Transverse colon (tissue), 4 donors: ENCODE results near the gene TARS3. TPM values are rescaled to one million over a fixed set of nuclear protein-coding genes. Genes with fewer than 3 reads are reported as not detected.
"Not testable (repeated sequence)": the region's sequence is repeated elsewhere in the genome, so short reads cannot be mapped to it uniquely, and the experiment has no call there.

ENCODE experiments used
- DNase-seq: peaks from one replicate; pipeline ENCODE4 v3.0.0-alpha.2; 2019
- H3K27ac ChIP-seq, 4 donors: fragments of 200-600 bp; sonication (generic); 2 replicates each; pipeline ENCODE4 v1.5.1; 2016 to 2018; ENCODE audit warnings: inconsistent platforms in 4 of 4
- H3K27me3 ChIP-seq: fragments of 200-600 bp; sonication (generic); 2 replicates; pipeline ENCODE4 v1.5.1; 2017; ENCODE audit warnings: inconsistent platforms
- H3K36me3 ChIP-seq, 4 donors: fragments of 200-600 bp; sonication (generic); 2 replicates each; pipeline ENCODE4 v1.5.1; 2017 to 2019; ENCODE audit warnings: inconsistent platforms in 4 of 4
- H3K4me1 ChIP-seq, 4 donors: fragments of 200-600 bp; sonication (generic); 2 replicates each; pipeline ENCODE4 v1.5.1; 2017 to 2020; ENCODE audit warnings: inconsistent platforms in 4 of 4
- H3K4me3 ChIP-seq, 4 donors: fragments of 200-600 bp; sonication (generic); 1 replicate in 1 of 4; 2 replicates in 3 of 4; pipeline versions ENCODE4 v1.5.1 to v1.6.1; 2017 to 2019; ENCODE audit warnings: inconsistent platforms in 4 of 4
- H3K9me3 ChIP-seq, 2 donors: fragments of 200-600 bp; sonication (generic); 2 replicates each; pipeline ENCODE4 v1.5.1; 2017 to 2019; ENCODE audit warnings: inconsistent platforms in 2 of 2
- CTCF ChIP-seq, 5 experiments: fragments of 200-600 bp in 3 of 5; fragments of 450-650 bp in 2 of 5; sonication (generic) in 3 of 5; IDR thresholded peaks; 1 replicate in 2 of 5; 2 replicates in 3 of 5; pipeline ENCODE4 v1.5.1; 2016 to 2017; ENCODE audit warnings: antibody characterized with exemption in 5 of 5, inconsistent platforms in 3 of 5, mild to moderate bottlenecking in 2 of 5, moderate library complexity in 1 of 5
- EP300 ChIP-seq: sonication (generic); formaldehyde crosslinking; IDR thresholded peaks from one replicate; pipeline ENCODE4 v1.6.1; 2017; ENCODE audit warnings: antibody characterized with exemption, low read depth
- POLR2A ChIP-seq: fragments of 450-650 bp; IDR thresholded peaks from one replicate; pipeline ENCODE4 v1.6.1; 2016; ENCODE audit warnings: antibody characterized with exemption, mild to moderate bottlenecking, moderate library complexity
- POLR2AphosphoS5 ChIP-seq, 3 donors: sonication (generic); formaldehyde crosslinking; IDR thresholded peaks; one replicate each; pipeline ENCODE4 v1.6.1; 2016; ENCODE audit warnings: antibody characterized with exemption in 3 of 3
- WGBS, 2 donors: methylation state at CpG; one replicate each; pipeline ENCODE4 v1.1.5; 2018; ENCODE audit warnings: low coverage in 1 of 2; 5-methylcytosine and 5-hydroxymethylcytosine counted together
- in situ Hi-C, 4 donors: fragments of 200-750 bp; cut with MboI; loops; one replicate each; pipeline versions ENCODE4 v1.15.0 to v1.15.1; 2017; ENCODE audit warnings: low sequenced_read_pairs in 3 of 4, low pct_ligation_motif_present in 1 of 4, low pct_unique_long_range_greater_than_20kb in 1 of 4
- intact Hi-C: fragments of 100-400 bp; cut with DNase I; formaldehyde crosslinking; loops from one replicate; pipeline ENCODE4 v1.15.1; 2023; ENCODE audit warnings: low total_unique reads
- total RNA-seq, 4 donors: library from RNA; depleted of rRNA; stranded (reverse); fragments of >200 nt; gene quantifications; one replicate each; pipeline ENCODE4 v1.1.0, GENCODE V29; 2016

The TARS3 gene
- 10 to 100 TPM; 11.7 to 55.7 (median 15.0) TPM for total RNA-seq

DNA sequence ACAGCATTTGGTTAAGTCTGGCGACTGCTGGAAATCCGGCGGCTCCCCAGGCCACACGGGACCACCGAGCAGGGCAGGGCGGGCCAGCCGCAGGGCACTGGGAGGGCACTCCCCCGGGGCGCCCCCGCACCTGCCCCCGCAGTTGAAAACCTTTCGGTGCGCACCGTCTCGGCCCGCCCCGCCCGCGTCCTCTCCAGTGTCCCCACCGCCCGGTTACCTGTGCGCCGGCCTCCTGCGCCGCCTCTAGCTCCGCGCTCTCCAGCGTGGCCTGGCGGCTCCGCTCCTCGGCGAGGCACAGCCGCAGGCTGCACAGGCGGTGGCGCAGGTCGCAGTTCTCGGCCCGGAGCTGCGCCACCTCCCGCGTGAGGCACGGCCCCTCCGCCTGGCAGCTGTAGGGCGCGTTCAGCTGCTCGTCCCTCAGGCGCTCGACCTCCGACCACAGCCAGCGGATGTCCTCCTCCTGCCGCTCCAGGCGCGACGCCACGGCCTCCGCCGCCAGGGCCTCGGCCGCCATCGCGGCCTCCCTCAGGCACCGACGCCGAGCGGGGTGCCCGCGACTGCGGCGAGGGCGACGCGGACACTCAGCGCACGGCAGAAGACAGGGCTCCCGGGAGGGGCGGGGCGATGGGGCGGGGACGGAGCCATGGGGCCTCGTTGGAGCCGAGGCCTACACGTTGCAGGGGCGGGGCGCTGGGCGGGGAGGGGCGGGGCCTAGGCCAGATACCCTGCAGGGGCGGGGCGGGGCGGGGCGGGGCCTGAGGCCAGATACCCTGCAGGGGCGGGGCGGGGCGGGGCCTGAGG, at the start of gene TARS3:
TSS of gene TARS3 (minus strand) at position 600 of the 801 bp plus-strand sequence. CDS start at position 514, 86 bp downstream.
- peak within 1 kb of the TSS; percentile 91 to 98 (median 95) for H3K27ac ChIP-seq
- H3K9me3 ChIP-seq: no peaks in the 10 kb centered on the region
- WGBS, 2 donors: 0% methylated on average over 1 to 54 of the region's 93 CpGs
- in situ Hi-C loops (no loop called here), intact Hi-C loops (no loop called here)
- H3K4me3 ChIP-seq: peak within 1 kb of the TSS; percentile 43 to 89 (median 86)
- peaks cover 0 to 28% (median 12%) of the 10 kb centered on the region in 4 donors for H3K36me3 ChIP-seq
- TF ChIP-seq POLR2AphosphoS5 (IDR thresholded peaks at IDR 0.05) (peak; percentile 83 to 95 (median 95)), POLR2A (peak; percentile 92), EP300 (no peak), CTCF (IDR thresholded peaks at IDR 0.05) (peak in 3 of 5 experiments; percentile 25 to 58 (median 29))
- peak; percentile 98 for DNase-seq
- H3K27me3 ChIP-seq: no peaks in the 10 kb centered on the region
- H3K4me1 ChIP-seq: peaks cover 5 to 13% (median 12%) of the 10 kb centered on the region in 4 donors

DNA sequence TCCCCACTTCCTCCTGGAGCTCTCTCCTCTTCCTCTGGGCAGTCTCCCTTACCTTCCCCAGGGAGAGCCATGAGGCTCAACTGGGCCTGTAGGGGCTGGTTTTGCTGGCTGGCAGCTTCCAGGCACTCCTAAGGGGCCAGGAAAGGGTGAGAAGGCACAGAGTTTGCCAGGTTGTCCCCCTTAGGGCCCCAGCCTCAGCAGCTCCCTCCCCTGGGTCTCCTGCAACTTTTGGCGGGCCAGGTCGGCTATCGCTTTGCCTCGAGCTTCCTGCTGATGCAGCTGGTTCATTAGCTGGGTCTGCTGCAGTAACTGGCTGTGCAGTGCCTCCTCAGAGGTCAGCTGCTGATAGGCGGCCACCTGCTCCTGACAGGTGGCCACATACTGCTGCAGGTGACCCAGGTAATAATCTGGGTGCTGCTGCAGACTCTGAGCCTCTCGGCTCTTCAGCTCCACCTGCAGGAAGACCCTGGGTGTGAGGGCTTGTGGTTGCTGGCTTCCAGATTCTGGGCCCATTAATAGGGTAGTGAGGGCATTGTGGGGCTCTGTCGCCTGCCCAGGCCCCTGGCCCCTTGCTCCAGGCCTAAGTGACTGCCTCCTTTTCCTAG, 49.3 kb upstream of the TARS3 start:
- in situ Hi-C loops: no loop called here
- Histone ChIP-seq H3K4me3 (no peak overlapping the region), H3K9me3 (no peaks in the 10 kb centered on the region), H3K4me1 (no peaks in the 10 kb centered on the region), H3K27ac (no peak overlapping the region), H3K36me3 (no peaks in the 10 kb centered on the region), H3K27me3 (no peaks in the 10 kb centered on the region)
- no peak for TF ChIP-seq POLR2A
- no peak for TF ChIP-seq EP300
- no peak for TF ChIP-seq POLR2AphosphoS5 (IDR thresholded peaks at IDR 0.05)
- peak in 2 of 5 experiments; percentile 26 to 34 for TF ChIP-seq CTCF (IDR thresholded peaks at IDR 0.05)
- peak; percentile 23 for DNase-seq
- intact Hi-C loops: no loop called here
- WGBS, 2 donors: 56% methylated on average over 7 of the region's 7 CpGs; no CpG with 5 or more reads in 1 of the 2 donors

DNA sequence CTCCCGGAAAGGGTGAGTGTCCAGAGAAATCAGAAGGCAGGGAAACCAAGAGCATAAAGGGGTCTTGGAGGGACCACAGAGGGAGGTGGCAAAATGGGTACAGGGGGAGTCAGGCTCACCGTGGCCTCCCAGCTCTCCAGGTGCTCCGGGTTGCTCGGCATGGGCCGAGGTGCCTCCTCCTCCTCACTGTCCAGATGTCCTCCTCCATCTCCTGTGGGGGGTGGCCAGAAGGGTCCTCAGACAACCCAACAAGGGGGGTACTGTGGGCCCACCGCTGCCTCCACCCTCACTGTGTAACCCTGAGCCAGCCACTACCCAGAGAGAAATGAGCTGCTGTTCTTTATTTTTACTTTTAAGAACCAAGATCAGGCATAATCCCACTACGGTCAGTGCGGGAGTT, 48.6 kb upstream of the TARS3 start:
- Histone ChIP-seq H3K4me1 (no peaks in the 10 kb centered on the region), H3K36me3 (no peaks in the 10 kb centered on the region), H3K4me3 (no peak overlapping the region), H3K27me3 (no peaks in the 10 kb centered on the region), H3K27ac (no peak overlapping the region), H3K9me3 (no peaks in the 10 kb centered on the region)
- in situ Hi-C loops (no loop called here), intact Hi-C loops (no loop called here)
- TF ChIP-seq EP300 (no peak), POLR2AphosphoS5 (IDR thresholded peaks at IDR 0.05) (no peak), POLR2A (no peak), CTCF (IDR thresholded peaks at IDR 0.05) (no peak)
- whole genome bisulfite sequencing, 2 donors: 91 to 98% methylated on average over 8 of the region's 8 CpGs
- no peak for DNase-seq

DNA sequence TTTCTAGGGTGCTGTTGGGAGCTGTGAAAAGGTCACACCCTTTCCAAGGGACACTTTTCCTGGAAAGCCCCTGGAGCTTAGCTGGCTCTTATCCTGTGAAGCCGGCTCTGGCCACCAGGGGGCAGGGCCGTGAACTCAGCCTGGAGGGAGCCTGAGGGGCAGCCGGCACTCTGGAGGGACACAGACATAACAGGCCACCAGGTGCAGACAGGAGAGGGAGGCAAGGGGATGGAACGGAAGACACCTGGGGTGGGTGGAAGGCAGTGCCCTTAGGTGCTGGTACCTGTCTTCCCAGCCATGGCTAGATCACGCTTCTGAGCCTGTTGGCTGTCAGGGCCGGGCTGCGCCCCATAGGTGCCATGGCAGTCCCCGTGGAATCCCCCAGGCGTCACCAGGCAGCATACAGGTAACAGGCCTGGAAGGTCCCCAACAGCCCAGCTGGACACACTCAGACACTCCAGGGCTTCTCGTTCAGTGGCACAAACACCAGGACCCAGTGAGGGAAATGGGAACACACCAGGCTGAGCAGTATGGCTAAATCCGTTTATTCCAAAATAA, 42.9 kb upstream of the TARS3 start:
- H3K4me3 ChIP-seq, H3K4me1 ChIP-seq, DNase-seq, H3K27ac ChIP-seq, H3K36me3 ChIP-seq, H3K27me3 ChIP-seq, intact Hi-C loops, H3K9me3 ChIP-seq: not testable (repeated sequence)
- WGBS, 2 donors: 73% methylated on average over 7 of the region's 11 CpGs; no CpG with 5 or more reads in 1 of the 2 donors
- peak in 3 of 5 experiments; percentile 4 to 43 (median 39) for TF ChIP-seq CTCF (IDR thresholded peaks at IDR 0.05)
- in situ Hi-C loops: loop anchor here in 1 of 4 donors (10.0 kb wide), 1 partner anchor 1972 kb away; no protein-coding TSS in a partner anchor
